Immature natural killer cell (primary cell): ENCODE measurements around the gene ATP2B3. TPM values are rescaled to one million over a fixed set of nuclear protein-coding genes. Genes with fewer than 3 reads are reported as not detected.
A peak's percentile ranks its signal among the peaks of the same experiment; 100 is the strongest.

ENCODE experiments used
- DNase-seq, 3 donors: peaks; one replicate each; pipeline ENCODE4 v3.0.0; 2022; ENCODE audit warnings: mixed read lengths in 1 of 3
- H3K27ac Mint-ChIP-seq, 6 donors: one replicate each; pipeline ENCODE4 v1.8.0; 2020; ENCODE audit warnings: mixed read lengths in 6 of 6, mild to moderate bottlenecking in 5 of 6, inconsistent platforms in 4 of 6, moderate library complexity in 3 of 6
- H3K27me3 Mint-ChIP-seq, 3 donors: one replicate each; pipeline ENCODE4 v1.8.0; 2020 to 2021; ENCODE audit warnings: low read depth in 3 of 3, mild to moderate bottlenecking in 3 of 3, mixed read lengths in 3 of 3, moderate library complexity in 3 of 3, inconsistent platforms in 1 of 3
- H3K36me3 Mint-ChIP-seq, 3 donors: one replicate each; pipeline ENCODE4 v1.8.0; 2020; ENCODE audit warnings: mixed read lengths in 3 of 3, inconsistent platforms in 2 of 3, mild to moderate bottlenecking in 2 of 3
- H3K4me1 Mint-ChIP-seq, 2 donors: one replicate each; pipeline ENCODE4 v1.8.0; 2020; ENCODE audit warnings: inconsistent platforms in 2 of 2, mild to moderate bottlenecking in 2 of 2, mixed read lengths in 2 of 2, moderate library complexity in 1 of 2
- H3K4me3 Mint-ChIP-seq, 5 donors: one replicate each; pipeline ENCODE4 v1.8.0; 2020; ENCODE audit warnings: mild to moderate bottlenecking in 5 of 5, mixed read lengths in 5 of 5, inconsistent platforms in 3 of 5, moderate library complexity in 3 of 5
- H3K9me3 Mint-ChIP-seq, 6 donors: one replicate each; pipeline ENCODE4 v1.8.0; 2020; ENCODE audit warnings: mild to moderate bottlenecking in 6 of 6, mixed read lengths in 6 of 6, inconsistent platforms in 4 of 6, moderate library complexity in 3 of 6
- polyA plus RNA-seq, 3 donors: library from polyadenylated mRNA; unstranded; fragments of 300-500 nt; fragmentation: Illumina TruSeq; gene quantifications; one replicate each; pipeline ENCODE4 v1.2.3, GENCODE V29; 2021

Gene ATP2B3
- polyA plus RNA-seq, 3 donors from 2014 or later = not detected

GRCh38 chrX:153522259-153522658 is 4.8 kb downstream of the ATP2B3 start:
- Mint-ChIP-seq H3K4me1 (no peaks in the 10 kb centered on the region), H3K36me3 (no peaks in the 10 kb centered on the region), H3K9me3 (no peaks in the 10 kb centered on the region), H3K4me3 (no peak overlapping the region), H3K27me3 (peaks cover 2 to 8% (median 4%) of the 10 kb centered on the region in 3 donors), H3K27ac (no peak overlapping the region)
- no peak for DNase-seq

GRCh38 chrX:153523269-153523668 is 5.8 kb downstream of the ATP2B3 start:
- Mint-ChIP-seq H3K4me1 (no peaks in the 10 kb centered on the region), H3K27me3 (peaks cover 2 to 8% (median 4%) of the 10 kb centered on the region in 3 donors), H3K36me3 (no peaks in the 10 kb centered on the region), H3K27ac (no peak overlapping the region), H3K9me3 (no peaks in the 10 kb centered on the region), H3K4me3 (no peak overlapping the region)
- DNase-seq = no peak

DNA sequence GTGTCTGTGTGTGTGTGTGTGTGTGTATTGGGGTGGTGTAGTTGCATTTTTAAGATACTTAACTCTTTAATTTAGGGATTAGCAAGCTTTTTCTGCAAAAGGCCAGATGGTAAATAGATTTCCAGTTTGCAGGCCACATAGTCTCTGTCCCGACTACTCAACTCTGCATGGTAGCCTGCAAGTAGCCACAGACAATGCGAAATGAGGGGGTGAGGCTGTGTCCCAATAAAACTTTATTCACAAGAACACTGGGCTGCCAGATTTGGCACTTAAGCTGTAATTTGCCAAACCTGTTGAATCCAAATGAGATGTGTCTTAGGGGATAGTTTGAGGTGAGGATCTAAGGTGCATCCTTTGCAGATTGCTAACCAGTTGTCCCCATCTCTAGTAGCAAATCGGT is 6.8 kb downstream of the ATP2B3 start:
- no peak for DNase-seq
- H3K36me3 Mint-ChIP-seq = no peaks in the 10 kb centered on the region
- H3K4me3 Mint-ChIP-seq = no peak overlapping the region
- H3K9me3 Mint-ChIP-seq = no peaks in the 10 kb centered on the region
- peaks cover 2 to 11% (median 2%) of the 10 kb centered on the region in 3 donors for H3K27me3 Mint-ChIP-seq
- H3K4me1 Mint-ChIP-seq = no peaks in the 10 kb centered on the region
- H3K27ac Mint-ChIP-seq = peak overlapping the region in 1 of 6 donors; percentile 21

GRCh38 chrX:153525451-153525850 is 8.0 kb downstream of the ATP2B3 start:
- H3K27me3 Mint-ChIP-seq = peaks cover 2 to 8% (median 2%) of the 10 kb centered on the region in 3 donors
- H3K36me3 Mint-ChIP-seq = no peaks in the 10 kb centered on the region
- no peaks in the 10 kb centered on the region for H3K4me1 Mint-ChIP-seq
- no peaks in the 10 kb centered on the region for H3K9me3 Mint-ChIP-seq
- H3K27ac Mint-ChIP-seq = no peak overlapping the region
- H3K4me3 Mint-ChIP-seq = no peak overlapping the region
- DNase-seq = no peak

DNA sequence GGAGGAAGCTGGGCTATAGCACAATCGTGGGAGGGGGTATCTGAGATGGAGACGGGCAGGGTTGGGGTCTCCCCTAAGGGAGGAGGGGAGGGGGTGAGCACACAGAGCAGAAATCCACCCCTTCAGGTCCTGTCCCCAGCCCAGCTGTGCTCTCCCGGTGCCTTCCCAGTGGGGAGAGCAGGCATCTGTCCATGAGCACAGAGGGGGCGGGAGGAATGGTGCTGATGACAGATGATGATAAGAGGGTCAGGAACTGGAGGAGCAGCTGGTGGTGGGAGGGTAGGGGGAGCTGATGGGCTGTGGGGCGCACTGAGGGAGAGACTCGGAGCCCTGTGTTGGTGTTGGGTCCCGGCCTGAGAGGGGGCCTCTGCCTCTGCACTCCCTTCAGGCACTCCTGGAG is 8.6 kb downstream of the ATP2B3 start:
- Mint-ChIP-seq H3K4me1 (no peaks in the 10 kb centered on the region), H3K27me3 (peaks cover 0 to 6% (median 2%) of the 10 kb centered on the region in 3 donors), H3K4me3 (no peak overlapping the region), H3K27ac (no peak overlapping the region), H3K36me3 (no peaks in the 10 kb centered on the region), H3K9me3 (no peaks in the 10 kb centered on the region)
- DNase-seq = no peak

- no peaks in the 10 kb centered on the region for H3K36me3 Mint-ChIP-seq
- no peaks in the 10 kb centered on the region for H3K9me3 Mint-ChIP-seq
- DNase-seq = no peak
- H3K4me3 Mint-ChIP-seq = no peak overlapping the region
- no peaks in the 10 kb centered on the region for H3K4me1 Mint-ChIP-seq
- no peak overlapping the region for H3K27ac Mint-ChIP-seq
- peaks cover 0 to 6% (median 0%) of the 10 kb centered on the region in 3 donors for H3K27me3 Mint-ChIP-seq
Observed at GRCh38 chrX:153526801-153527200, 9.4 kb downstream of the ATP2B3 start.

GRCh38 chrX:153527208-153527607 is 9.8 kb downstream of the ATP2B3 start:
- no peak for DNase-seq
- Mint-ChIP-seq H3K27me3 (peaks cover 0 to 6% (median 0%) of the 10 kb centered on the region in 3 donors), H3K4me1 (no peaks in the 10 kb centered on the region), H3K4me3 (no peak overlapping the region), H3K27ac (no peak overlapping the region), H3K9me3 (no peaks in the 10 kb centered on the region), H3K36me3 (no peaks in the 10 kb centered on the region)

DNA sequence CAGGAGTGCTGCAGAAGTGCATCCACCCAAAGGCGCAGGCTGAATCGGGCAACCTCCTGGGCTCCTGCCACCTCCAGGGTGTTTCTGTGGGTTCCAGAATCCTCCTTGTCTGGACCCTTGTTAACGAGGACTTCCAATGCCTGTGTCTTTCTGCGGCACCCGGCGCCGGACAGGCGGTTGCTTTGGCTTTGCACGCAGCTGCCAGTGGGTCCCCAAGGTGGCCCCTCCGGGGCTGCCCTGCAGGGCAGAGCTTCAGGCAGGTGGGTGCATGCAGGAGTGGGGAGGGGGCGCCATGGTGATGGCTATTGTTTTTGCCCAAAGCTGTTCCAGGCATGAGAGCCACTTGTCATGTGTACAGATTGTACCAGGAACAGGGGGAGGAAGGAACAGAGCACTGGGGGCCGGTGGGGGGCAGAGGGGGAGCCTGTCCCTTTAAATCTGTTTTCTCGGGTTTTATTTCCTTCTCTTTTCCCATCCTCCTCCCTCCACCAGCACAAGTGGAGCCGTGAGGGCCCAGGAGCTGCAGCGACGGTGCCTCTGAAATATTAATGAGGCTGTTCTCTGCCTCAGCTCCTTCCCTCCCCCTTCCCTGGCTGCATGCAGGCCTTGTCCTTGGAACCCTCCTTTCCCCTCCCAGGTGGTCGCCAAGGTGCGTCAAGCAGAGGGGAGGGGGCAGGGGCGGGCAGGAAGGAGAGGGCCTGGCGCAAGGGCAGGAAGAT is 13.1 kb downstream of the ATP2B3 start:
- no peak for DNase-seq
- Mint-ChIP-seq H3K36me3 (no peaks in the 10 kb centered on the region), H3K27ac (no peak overlapping the region), H3K9me3 (no peaks in the 10 kb centered on the region), H3K4me1 (no peaks in the 10 kb centered on the region), H3K27me3 (peaks cover 0 to 6% (median 2%) of the 10 kb centered on the region in 3 donors), H3K4me3 (no peak overlapping the region)

- Mint-ChIP-seq H3K27ac (no peak overlapping the region), H3K27me3 (peaks cover 0 to 6% (median 2%) of the 10 kb centered on the region in 3 donors), H3K4me1 (no peaks in the 10 kb centered on the region), H3K9me3 (no peaks in the 10 kb centered on the region), H3K4me3 (no peak overlapping the region), H3K36me3 (no peaks in the 10 kb centered on the region)
- no peak for DNase-seq
Observed at GRCh38 chrX:153533091-153533490, 15.6 kb downstream of the ATP2B3 start.

DNA sequence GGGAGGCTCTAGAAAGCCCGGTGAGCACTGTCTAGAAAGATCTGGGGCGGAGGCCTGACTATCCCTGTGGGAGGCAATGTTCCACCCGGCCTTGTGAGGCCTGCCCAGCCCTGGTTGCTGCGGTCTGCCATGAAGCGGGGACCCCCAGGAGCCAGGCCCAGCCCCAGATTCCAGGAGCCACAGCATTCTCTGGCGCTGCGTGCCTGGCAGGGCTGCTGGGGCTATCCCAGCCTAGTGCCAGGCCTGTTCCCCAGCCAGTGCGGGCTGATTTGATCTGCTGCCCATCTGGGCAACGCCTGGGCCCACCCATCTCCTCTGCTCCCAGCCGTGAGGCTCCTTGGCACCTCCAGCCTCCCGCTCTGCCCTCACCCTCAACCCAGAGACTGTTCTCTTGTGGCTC is 19.6 kb downstream of the ATP2B3 start:
- peaks cover 0 to 2% (median 0%) of the 10 kb centered on the region in 3 donors for H3K27me3 Mint-ChIP-seq
- no peaks in the 10 kb centered on the region for H3K9me3 Mint-ChIP-seq
- H3K27ac Mint-ChIP-seq = no peak overlapping the region
- DNase-seq = no peak
- no peak overlapping the region for H3K4me3 Mint-ChIP-seq
- H3K4me1 Mint-ChIP-seq = no peaks in the 10 kb centered on the region
- no peaks in the 10 kb centered on the region for H3K36me3 Mint-ChIP-seq

DNA sequence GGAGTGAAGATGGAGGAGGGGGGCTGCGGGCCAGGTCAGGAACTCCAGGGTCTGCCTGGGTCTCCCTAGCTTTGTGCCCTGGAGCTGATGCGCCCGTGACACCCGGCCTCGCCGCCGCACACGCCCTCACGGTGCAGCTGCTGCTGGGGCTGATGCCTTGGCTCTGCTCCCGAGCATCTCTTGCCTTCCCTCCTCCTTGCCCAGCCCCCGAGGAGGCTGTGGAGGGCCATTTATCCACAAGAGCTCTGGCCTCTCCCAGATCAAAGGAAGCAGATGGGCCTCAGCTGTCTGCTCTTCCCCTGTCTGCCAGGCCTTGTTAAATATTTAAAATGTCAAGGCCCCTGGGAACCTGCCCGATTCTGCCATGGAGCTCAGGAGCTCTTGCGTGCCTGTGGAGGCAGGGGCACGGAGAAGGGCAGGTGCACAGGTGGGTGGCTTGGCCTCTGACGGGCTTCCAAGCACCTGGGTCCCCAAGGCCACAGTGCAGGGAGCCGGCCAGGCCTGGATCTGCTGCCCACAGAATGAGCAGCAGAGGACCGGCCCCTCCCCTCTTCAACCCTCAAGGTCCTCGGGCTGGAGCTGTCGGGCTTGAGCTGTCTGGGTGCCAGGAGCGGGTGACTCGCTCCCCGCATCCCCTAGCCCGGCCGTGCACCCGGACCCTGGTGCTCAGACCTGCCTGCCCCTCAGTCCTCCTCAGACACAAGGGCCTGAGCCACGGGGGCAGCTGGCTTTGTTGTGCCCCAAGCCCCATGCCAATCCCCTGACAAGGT is 20.3 kb downstream of the ATP2B3 start:
- H3K27ac Mint-ChIP-seq = no peak overlapping the region
- H3K4me3 Mint-ChIP-seq = no peak overlapping the region
- no peaks in the 10 kb centered on the region for H3K4me1 Mint-ChIP-seq
- H3K27me3 Mint-ChIP-seq = peaks cover 0 to 2% (median 0%) of the 10 kb centered on the region in 3 donors
- no peaks in the 10 kb centered on the region for H3K9me3 Mint-ChIP-seq
- no peaks in the 10 kb centered on the region for H3K36me3 Mint-ChIP-seq
- DNase-seq = no peak

- Mint-ChIP-seq H3K9me3 (no peaks in the 10 kb centered on the region), H3K4me3 (no peak overlapping the region), H3K27me3 (peaks cover 0 to under 1% (median 0%) of the 10 kb centered on the region in 3 donors), H3K27ac (no peak overlapping the region), H3K36me3 (no peaks in the 10 kb centered on the region), H3K4me1 (no peaks in the 10 kb centered on the region)
- no peak for DNase-seq
Observed at GRCh38 chrX:153538424-153538823, 21.0 kb downstream of the ATP2B3 start.

GRCh38 chrX:153539171-153539978 is 21.9 kb downstream of the ATP2B3 start:
- H3K4me1 Mint-ChIP-seq = no peaks in the 10 kb centered on the region
- H3K36me3 Mint-ChIP-seq = no peaks in the 10 kb centered on the region
- no peak overlapping the region for H3K4me3 Mint-ChIP-seq
- no peak overlapping the region for H3K27ac Mint-ChIP-seq
- no peaks in the 10 kb centered on the region for H3K9me3 Mint-ChIP-seq
- peak; percentile 36 to 50 (median 44) for DNase-seq
- no peaks in the 10 kb centered on the region for H3K27me3 Mint-ChIP-seq

DNA sequence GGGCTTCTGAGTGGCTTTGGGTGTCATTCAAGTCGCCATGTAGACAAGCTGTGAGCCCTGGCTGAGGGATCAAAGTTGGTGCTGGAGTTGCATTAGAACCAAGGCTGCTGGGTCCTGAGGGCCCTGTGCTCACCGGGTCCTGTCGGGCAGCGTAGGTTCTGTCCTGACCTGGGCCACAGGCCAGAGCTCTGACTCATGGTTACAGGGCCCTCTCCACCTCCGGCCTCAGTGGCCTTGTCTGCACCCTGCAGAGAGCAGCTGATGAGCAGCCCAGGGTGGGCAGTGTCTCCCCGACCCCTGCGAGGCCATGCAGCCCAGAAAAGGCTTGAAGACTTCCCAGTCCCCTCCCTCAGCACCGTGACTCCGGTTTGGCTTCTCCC is 22.5 kb downstream of the ATP2B3 start:
- H3K4me1 Mint-ChIP-seq = no peaks in the 10 kb centered on the region
- no peak overlapping the region for H3K4me3 Mint-ChIP-seq
- H3K36me3 Mint-ChIP-seq = no peaks in the 10 kb centered on the region
- no peak overlapping the region for H3K27ac Mint-ChIP-seq
- no peaks in the 10 kb centered on the region for H3K9me3 Mint-ChIP-seq
- DNase-seq = no peak
- H3K27me3 Mint-ChIP-seq = peaks cover 0 to 2% (median 0%) of the 10 kb centered on the region in 3 donors
